HG03159 (cell line): ENCODE results near the gene HTR2A.

ENCODE experiments used
- ATAC-seq: cut with Tn5 transposase; IDR thresholded peaks from one replicate; pipeline ENCODE4 v1.9.1; 2021; ENCODE audit warnings: mild to moderate bottlenecking, moderate library complexity; ENCODE audit not compliant: unreplicated experiment

The HTR2A gene

GRCh38 chr13:46896341-46897137 lies at the start of gene HTR2A:
Gene HTR2A, minus strand, starts transcription at chr13:46897053. Its CDS starts 1,147 bp downstream, at chr13:46895906.
- ATAC-seq: no peak

DNA sequence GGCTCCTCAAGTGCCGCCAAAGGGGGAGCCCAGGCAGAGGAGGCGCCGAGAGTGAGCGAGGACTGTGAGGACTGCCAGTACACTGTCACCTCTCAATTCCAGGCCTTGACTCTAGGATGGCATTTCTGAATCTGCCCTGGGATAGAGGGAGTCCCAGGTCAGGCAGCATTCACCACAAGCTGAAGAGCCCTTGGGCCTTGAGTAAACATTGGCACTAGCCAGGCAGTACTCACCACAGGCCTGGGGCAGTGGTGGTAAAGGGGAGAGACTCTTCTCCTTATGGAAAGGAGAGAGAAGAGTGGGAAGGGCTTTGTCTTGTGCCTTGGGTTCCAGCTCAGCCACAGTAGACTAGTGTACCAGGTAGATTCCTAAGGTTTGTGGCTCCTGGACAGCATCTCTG lies 39.7 kb upstream of the HTR2A start:
- ATAC-seq: no peak

DNA sequence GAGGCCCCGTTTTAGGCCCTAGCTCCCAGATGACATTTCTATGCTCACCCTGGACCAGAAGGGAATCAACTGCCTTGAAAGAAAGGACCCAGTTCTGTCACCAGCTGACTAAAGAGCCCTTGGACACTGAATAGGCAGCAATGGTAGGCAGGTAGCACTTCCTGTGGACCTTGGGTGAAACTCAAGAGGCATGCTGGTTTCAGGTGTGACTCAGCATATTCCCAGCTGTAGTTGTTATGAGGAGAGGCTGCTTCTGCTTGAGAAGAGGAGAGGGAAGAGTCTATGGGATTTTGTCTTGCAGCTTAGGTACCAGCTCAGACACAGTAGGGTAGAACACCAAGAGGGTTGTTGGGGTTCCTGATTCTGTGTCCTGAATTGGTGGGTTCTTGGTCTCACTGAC lies 37.9 kb upstream of the HTR2A start:
- no peak for ATAC-seq

GRCh38 chr13:46926916-46927590 lies 30.2 kb upstream of the HTR2A start:
- ATAC-seq: no peak

- no peak for ATAC-seq
Measured at GRCh38 chr13:46925486-46925885, 28.6 kb upstream of the HTR2A start.

DNA sequence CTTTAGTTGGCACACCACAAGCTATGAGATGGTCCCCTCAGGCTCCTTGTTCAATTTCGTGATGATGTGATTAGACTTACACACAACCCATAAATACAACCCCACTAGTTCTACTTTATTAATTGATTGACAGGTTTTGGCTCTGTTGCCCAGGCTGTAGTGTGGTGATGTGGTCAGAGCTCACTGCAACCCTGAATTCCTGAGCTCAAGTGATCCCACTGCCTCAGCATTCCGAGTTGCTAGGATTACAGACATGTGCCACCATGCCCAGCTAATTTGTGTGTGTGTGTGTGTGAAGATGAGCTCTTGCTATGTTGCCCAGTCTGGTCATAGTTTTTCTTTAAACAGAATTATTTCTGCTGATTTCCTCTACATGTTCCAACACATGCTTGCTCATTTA lies 17.5 kb upstream of the HTR2A start:
- no peak for ATAC-seq

- no peak for ATAC-seq
Measured at GRCh38 chr13:46913757-46914156, 16.9 kb upstream of the HTR2A start.

DNA sequence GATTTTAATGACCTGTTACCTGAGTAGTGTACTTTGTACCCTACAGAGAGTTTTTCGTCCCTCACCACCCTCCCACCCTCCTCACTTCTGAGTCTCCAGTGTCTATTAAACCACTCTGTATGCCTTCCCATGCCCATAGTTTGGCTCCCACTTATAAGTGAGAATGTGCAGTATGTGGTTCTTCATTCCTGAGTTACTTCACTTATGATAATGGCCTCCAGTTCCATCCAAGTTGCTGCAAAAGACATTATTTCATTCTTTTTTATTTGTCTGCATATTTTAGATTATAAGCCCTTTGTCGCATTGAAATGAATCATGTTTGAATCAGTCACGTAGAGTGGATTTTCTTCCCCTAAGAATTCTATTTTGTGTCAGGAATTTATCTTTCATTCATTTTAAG lies 12.2 kb upstream of the HTR2A start:
- no peak for ATAC-seq

- ATAC-seq: no peak
Measured at GRCh38 chr13:46908501-46908900, 11.6 kb upstream of the HTR2A start.

GRCh38 chr13:46906405-46906804 lies 9.6 kb upstream of the HTR2A start:
- ATAC-seq: no peak

DNA sequence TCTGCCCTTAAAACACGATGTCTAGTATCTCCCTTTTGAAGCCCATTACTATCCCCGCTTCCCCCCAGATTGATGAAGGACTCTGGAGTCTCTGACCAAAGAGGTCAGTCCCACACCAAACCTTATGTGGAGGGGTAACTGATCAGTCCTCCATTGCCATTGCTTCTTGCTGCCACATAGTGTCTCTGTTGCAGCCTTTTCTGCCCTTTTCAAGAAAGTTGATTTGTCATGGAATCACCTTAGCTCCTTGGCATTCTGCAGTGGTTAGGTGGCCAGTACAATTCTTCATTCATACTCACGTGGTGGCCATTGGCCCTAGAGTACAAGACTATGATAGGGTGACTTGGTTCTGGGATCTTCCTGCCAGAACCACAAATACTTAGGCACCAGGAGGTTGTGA lies 8.4 kb upstream of the HTR2A start:
- no peak for ATAC-seq

DNA sequence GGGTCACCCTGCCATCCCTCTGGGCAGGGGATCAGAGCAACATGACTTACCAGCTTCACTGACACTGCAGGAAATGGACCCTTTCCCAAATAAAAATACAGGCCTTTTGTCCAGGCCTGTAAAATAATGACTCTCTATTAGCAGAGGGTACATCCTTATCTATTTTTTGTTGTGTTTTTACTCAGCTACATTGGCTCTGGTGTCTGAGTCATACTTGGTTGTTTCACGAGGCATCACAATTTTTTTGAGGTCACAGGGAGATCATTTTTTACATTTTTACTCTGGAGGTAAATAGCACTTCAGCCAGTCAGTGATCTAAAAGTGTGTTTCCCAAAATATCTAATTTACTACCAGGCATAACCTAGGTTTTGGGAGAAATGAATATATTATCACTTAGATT lies 6.9 kb upstream of the HTR2A start:
- ATAC-seq: no peak

- no peak for ATAC-seq
Measured at GRCh38 chr13:46901721-46902120, 4.9 kb upstream of the HTR2A start.

DNA sequence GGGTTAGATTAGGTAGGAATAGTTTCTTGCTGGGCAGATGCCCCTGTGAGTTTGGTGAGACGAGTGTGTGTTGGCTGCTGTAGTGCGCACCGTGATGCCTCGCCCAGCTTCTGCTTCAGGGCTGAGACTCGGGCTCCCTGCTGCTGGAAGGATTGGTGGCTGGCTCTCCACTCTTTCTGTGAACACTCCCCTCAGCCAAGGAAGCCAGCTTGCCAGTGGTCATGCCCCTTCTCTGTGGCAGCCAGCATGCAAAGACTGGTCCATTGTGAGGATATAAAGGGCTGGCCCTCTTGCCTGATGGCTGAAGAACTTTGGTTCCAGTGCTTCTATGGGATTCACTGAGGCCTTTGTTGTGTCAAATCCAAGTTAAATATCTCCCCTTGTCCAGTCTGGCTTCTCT lies 2.9 kb upstream of the HTR2A start:
- ATAC-seq: no peak

DNA sequence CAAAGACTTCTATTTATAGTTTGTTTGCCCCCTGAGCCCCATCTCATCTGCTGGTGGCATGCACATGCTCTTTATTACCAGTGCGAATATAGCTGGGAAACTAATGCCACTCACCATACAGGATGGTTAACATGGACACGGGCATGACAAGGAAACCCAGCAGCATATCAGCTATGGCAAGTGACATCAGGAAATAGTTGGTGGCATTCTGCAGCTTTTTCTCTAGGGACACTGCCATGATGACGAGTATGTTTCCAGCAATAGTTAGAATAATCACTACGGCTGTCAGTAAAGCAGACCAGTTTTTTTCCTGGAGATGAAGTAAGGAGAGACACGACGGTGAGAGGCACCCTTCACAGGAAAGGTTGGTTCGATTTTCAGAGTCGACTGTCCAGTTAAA lies 1.5 kb downstream of the HTR2A start:
- no peak for ATAC-seq

- no peak for ATAC-seq
Measured at GRCh38 chr13:46894568-46894967, 2.3 kb downstream of the HTR2A start.

DNA sequence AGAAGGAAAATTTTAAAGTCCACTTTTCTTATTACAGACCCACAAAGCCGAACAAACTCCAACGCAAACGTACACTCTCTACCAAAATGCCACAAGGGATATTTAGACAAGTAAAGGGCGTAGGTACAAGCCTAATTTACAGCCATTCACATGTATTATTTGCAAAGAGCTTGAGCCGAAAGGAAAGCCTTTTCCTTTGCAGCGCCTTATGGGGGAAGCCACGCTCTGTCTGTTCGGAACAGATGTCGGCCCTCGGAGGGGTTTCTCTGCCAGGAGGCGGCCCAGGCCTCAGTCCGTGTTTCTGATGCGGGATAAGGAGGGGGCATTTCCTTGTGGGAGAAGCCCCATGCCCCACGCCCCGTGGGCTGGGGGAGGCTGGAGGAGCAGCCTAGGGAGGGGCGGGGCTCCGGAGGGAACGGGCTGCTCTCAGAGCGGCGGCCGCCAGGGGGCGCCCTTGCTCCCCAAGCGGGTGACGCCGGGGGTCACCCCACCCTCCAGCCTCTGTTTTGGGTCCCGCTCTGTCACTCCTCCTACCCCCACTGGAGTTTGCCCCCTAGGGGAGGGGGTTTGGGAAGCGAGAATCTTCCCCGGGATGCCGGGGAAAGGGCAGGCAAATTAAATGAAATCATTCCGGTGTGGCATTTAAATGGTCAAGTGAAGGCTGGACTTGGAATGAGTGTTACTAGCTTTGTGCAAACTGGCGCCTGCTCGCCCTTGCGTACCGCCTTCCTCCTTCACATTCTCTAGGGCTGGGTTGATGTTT lies 2.9 kb downstream of the HTR2A start:
- peak; percentile 91 for ATAC-seq

- no peak for ATAC-seq
Measured at GRCh38 chr13:46893221-46893740, 3.6 kb downstream of the HTR2A start.

GRCh38 chr13:46885018-46885417 lies 11.8 kb downstream of the HTR2A start:
- no peak for ATAC-seq

- no peak for ATAC-seq
Measured at GRCh38 chr13:46884531-46884930, 12.3 kb downstream of the HTR2A start.

- ATAC-seq: no peak
Measured at GRCh38 chr13:46881621-46882020, 15.2 kb downstream of the HTR2A start.

DNA sequence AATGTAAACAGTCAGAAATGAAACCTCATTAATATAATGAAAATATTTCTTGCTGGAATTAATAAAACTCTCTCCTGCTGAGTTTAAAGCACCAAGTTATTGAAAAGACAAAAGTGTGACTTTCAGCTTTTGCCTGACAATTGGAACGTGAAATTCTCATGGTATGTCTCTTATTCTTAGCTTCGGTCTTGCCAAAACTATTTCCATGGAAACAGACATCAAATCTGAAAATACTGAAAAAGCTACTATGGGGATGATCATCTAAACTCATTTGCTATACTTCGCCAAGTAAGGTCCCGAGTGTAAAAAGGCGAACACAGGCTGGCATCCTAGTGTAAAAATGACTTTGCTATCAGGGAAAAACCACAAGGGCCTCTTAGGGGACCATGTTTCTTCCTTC lies 22.8 kb downstream of the HTR2A start:
- no peak for ATAC-seq
